K562 (cell line): Measurements from ENCODE around the gene FCSK. TPM values are rescaled to one million over a fixed set of nuclear protein-coding genes. Genes with fewer than 3 reads are reported as not detected.

Experiments used
- DEAF1 ChIP-seq: fragments of 450-650 bp; formaldehyde crosslinking; IDR thresholded peaks from 2 replicates; pipeline ENCODE4 v1.4.0; 2020; ENCODE audit warnings: mild to moderate bottlenecking, moderate library complexity
- POLR2H ChIP-seq: IDR thresholded peaks from 2 replicates; pipeline ENCODE4 v1.6.1; 2016; ENCODE audit warnings: missing genetic modification characterization, low read depth, mild to moderate bottlenecking, control low read depth, missing compliant biosample characterization, moderate library complexity
- SIN3B ChIP-seq: fragments of 450-650 bp; IDR thresholded peaks from 2 replicates; pipeline ENCODE4 v1.6.1; 2017; ENCODE audit warnings: low read depth, mild to moderate bottlenecking, moderate library complexity
- ZNF311 ChIP-seq: fragments of 250-450 bp; sonication (Bioruptor Pico); IDR thresholded peaks from 2 replicates; pipeline ENCODE4 v1.4.0; 2020; ENCODE audit warnings: mild to moderate bottlenecking, moderate library complexity
- ZNF395 ChIP-seq: fragments of 200-800 bp; sonication (Bioruptor generic); IDR thresholded peaks from 2 replicates; pipeline ENCODE4 v1.6.1; 2017; ENCODE audit warnings: missing genetic modification characterization, missing compliant biosample characterization
- ZNF740 ChIP-seq, 3 experiments: fragments of 200-800 bp in 1 of 3; sonication (Bioruptor generic) in 1 of 3; sonication (generic) in 1 of 3; formaldehyde crosslinking in 1 of 3; IDR thresholded peaks; 2 replicates each; pipeline versions ENCODE4 v1.6.1 to v1.8.0; 2016 to 2022; ENCODE audit warnings: mild to moderate bottlenecking in 2 of 3, missing compliant biosample characterization in 2 of 3, missing genetic modification characterization in 2 of 3, missing genetic modification reagents in 1 of 3
- polyA plus RNA-seq, 8 experiments: library from polyadenylated mRNA; depleted of rRNA in 4 of 8; stranded (reverse) in 5 of 8; unstranded in 3 of 8; fragments of >200 nt; fragmentation: Nextera tagmentation in 2 of 8; fragmentation: Illumina TruSeq in 1 of 8; extraction: Ambion mirVana in 2 of 8; extraction: Trizol in 1 of 8; gene quantifications; 2 replicates each; pipeline versions ENCODE4 v1.2.1 to v1.2.3, GENCODE V29; 2011 to 2014; ENCODE audit warnings: inconsistent platforms in 1 of 8, missing spikeins in 1 of 8
- total RNA-seq, 7 experiments: library from RNA; depleted of rRNA in 6 of 7; stranded (reverse); fragments of >200 nt in 6 of 7; fragmentation: Illumina TruSeq in 2 of 7; extraction: Trizol in 2 of 7; gene quantifications; 2 replicates each; pipeline versions ENCODE4 v1.2.1 to v1.2.3, GENCODE V29; 2011 to 2021; ENCODE audit warnings: low replicate concordance in 1 of 7

The FCSK gene
- total and polyA plus RNA-seq, 9 of the 15 experiments (the other 6 are each of a cell fraction or from before 2014, with no cell fraction given), result 0.92 to 18.6 (median 8.3) TPM

- TF ChIP-seq ZNF395 (CRISPR knock-in tag) (no peak; the same call in 1 of the 2 replicates), SIN3B (no peak), ZNF311 (CRISPR knock-in tag) (0 out of 2 replicates have a peak, but pooled peaks have one; percentile 43), POLR2H (tag) (0 out of 2 replicates have a peak, but pooled peaks have one; percentile 5), DEAF1 (no peak), ZNF740 (CRISPR knock-in tag; IDR thresholded peaks at IDR 0.05) (no peak), ZNF740 (tag; IDR thresholded peaks at IDR 0.05) (no peak)
These were observed 24.3 kb upstream of the FCSK start (continued) for GRCh38 chr16:70429888-70430666.
